HEK293 (cell line): ENCODE results near the gene DNAH1.

ENCODE experiments used
- CTCF ChIA-PET: fragments of 350-600 bp; formaldehyde crosslinking; extraction: SDS; loops from one replicate; lab custom pipeline; 2021; ENCODE audit warnings: antibody characterized with exemption; lab: Yijun Ruan, JAX
- POLR2A ChIA-PET: fragments of 300-600 bp; formaldehyde crosslinking; extraction: SDS; loops from one replicate; lab custom pipeline; 2020; ENCODE audit warnings: antibody characterized with exemption, inconsistent platforms; lab: Yijun Ruan, JAX
- H3K27ac ChIP-seq: fragments of 200-500 bp; sonication (Bioruptor generic); 2 replicates; pipeline ENCODE4 v1.5.1; 2014; ENCODE audit warnings: low read depth, low read length, control low read depth, inconsistent platforms; ENCODE audit errors: extremely low read depth
- H3K36me3 ChIP-seq, 2 experiments: fragments of 200-500 bp in 1 of 2; sonication (Bioruptor generic) in 1 of 2; 1 replicate in 1 of 2; 2 replicates in 1 of 2; pipeline ENCODE4 v1.5.1; 2014 to 2017; ENCODE audit warnings: inconsistent platforms in 2 of 2, low read length in 2 of 2; ENCODE audit not compliant: control insufficient read depth in 2 of 2, insufficient read depth in 1 of 2
- H3K4me1 ChIP-seq: fragments of 200-500 bp; sonication (Bioruptor generic); 2 replicates; pipeline ENCODE4 v1.5.1; 2014; ENCODE audit warnings: mild to moderate bottlenecking, low read length, inconsistent platforms; ENCODE audit not compliant: control insufficient read depth, insufficient read depth
- H3K4me3 ChIP-seq: 2 replicates; pipeline ENCODE4 v1.5.1; 2011; ENCODE audit warnings: low read depth, mild to moderate bottlenecking, control low read depth, low read length, moderate library complexity
- H3K9me3 ChIP-seq: fragments of 200-500 bp; sonication (Bioruptor generic); 2 replicates; pipeline ENCODE4 v1.5.1; 2014; ENCODE audit warnings: low read depth, low read length, inconsistent platforms; ENCODE audit not compliant: control insufficient read depth, insufficient read depth
- AEBP2 ChIP-seq: fragments of 450-650 bp; formaldehyde crosslinking; IDR thresholded peaks from 2 replicates; pipeline ENCODE4 v1.5.1; 2016; ENCODE audit warnings: missing biosample characterization, missing genetic modification characterization, borderline replicate concordance
- EGR2 ChIP-seq: fragments of 450-650 bp; formaldehyde crosslinking; IDR thresholded peaks from 2 replicates; pipeline ENCODE4 v1.5.1; 2016; ENCODE audit warnings: low read depth, missing biosample characterization, missing genetic modification characterization
- OVOL3 ChIP-seq: fragments of 450-650 bp; formaldehyde crosslinking; IDR thresholded peaks from 2 replicates; pipeline ENCODE4 v1.5.1; 2016; ENCODE audit warnings: missing biosample characterization, missing genetic modification characterization
- PRDM2 ChIP-seq: fragments of 450-650 bp; formaldehyde crosslinking; IDR thresholded peaks from 2 replicates; pipeline ENCODE4 v1.5.1; 2016; ENCODE audit warnings: missing biosample characterization, missing genetic modification characterization, borderline replicate concordance
- REPIN1 ChIP-seq: fragments of 450-650 bp; formaldehyde crosslinking; IDR thresholded peaks from 2 replicates; pipeline ENCODE4 v1.5.1; 2017; ENCODE audit warnings: missing biosample characterization, missing genetic modification characterization, low read depth
- ZBTB8A ChIP-seq: fragments of 450-650 bp; formaldehyde crosslinking; IDR thresholded peaks from 2 replicates; pipeline ENCODE4 v1.5.1; 2016; ENCODE audit warnings: missing biosample characterization, missing genetic modification characterization
- ZFHX2 ChIP-seq: fragments of 450-650 bp; formaldehyde crosslinking; conservative IDR thresholded peaks from 2 replicates; pipeline ENCODE4 v1.5.1; 2016; ENCODE audit warnings: missing biosample characterization, missing genetic modification characterization
- ZFP69B ChIP-seq: fragments of 450-650 bp; formaldehyde crosslinking; IDR thresholded peaks from 2 replicates; pipeline ENCODE4 v1.5.1; 2016; ENCODE audit warnings: missing biosample characterization, missing genetic modification characterization
- ZNF148 ChIP-seq: fragments of 450-650 bp; formaldehyde crosslinking; IDR thresholded peaks from 2 replicates; pipeline ENCODE4 v1.5.0; 2017; ENCODE audit warnings: missing biosample characterization, missing genetic modification characterization, borderline replicate concordance
- ZNF211 ChIP-seq: fragments of 450-650 bp; formaldehyde crosslinking; IDR thresholded peaks from 2 replicates; pipeline ENCODE4 v1.5.1; 2016; ENCODE audit warnings: low read depth, missing biosample characterization, missing genetic modification characterization
- ZNF510 ChIP-seq: fragments of 450-650 bp; formaldehyde crosslinking; IDR thresholded peaks from 2 replicates; pipeline ENCODE4 v1.5.1; 2018; ENCODE audit warnings: mild to moderate bottlenecking, missing genetic modification characterization, missing biosample characterization; ENCODE audit not compliant: insufficient replicate concordance
- ZNF626 ChIP-seq: fragments of 450-650 bp; sonication (Bioruptor Pico); formaldehyde crosslinking; IDR thresholded peaks from 2 replicates; pipeline ENCODE4 v1.5.1; 2018; ENCODE audit warnings: missing biosample characterization, missing genetic modification characterization, inconsistent platforms
- ZNF654 ChIP-seq: fragments of 450-650 bp; formaldehyde crosslinking; IDR thresholded peaks from 2 replicates; pipeline ENCODE4 v1.5.1; 2016; ENCODE audit warnings: low read depth, missing biosample characterization, missing genetic modification characterization
- ZNF843 ChIP-seq: fragments of 450-650 bp; formaldehyde crosslinking; IDR thresholded peaks from 2 replicates; pipeline ENCODE4 v1.5.1; 2016; ENCODE audit warnings: missing biosample characterization, missing genetic modification characterization
- ZSCAN16 ChIP-seq: fragments of 450-650 bp; formaldehyde crosslinking; IDR thresholded peaks from 2 replicates; pipeline ENCODE4 v1.5.1; 2016; ENCODE audit warnings: missing biosample characterization, missing genetic modification characterization
- ZSCAN23 ChIP-seq: fragments of 450-650 bp; formaldehyde crosslinking; IDR thresholded peaks from 2 replicates; pipeline ENCODE4 v1.5.1; 2016; ENCODE audit warnings: missing biosample characterization, missing genetic modification characterization
- TF ChIP-seq, protein P1 (sequence below): sonication (generic); formaldehyde crosslinking; IDR thresholded peaks from 2 replicates; pipeline ENCODE4 v1.8.1; 2022; ENCODE audit warnings: mild to moderate bottlenecking, moderate library complexity, missing genetic modification reagents

DNAH1 gene

GRCh38 chr3:52358362-52358940 lies 42.3 kb downstream of the DNAH1 start:
- ChIA-PET CTCF (no interaction called here), POLR2A (no interaction called here)
- Histone ChIP-seq H3K4me1 (no peaks in the 10 kb centered on the region), H3K36me3 (peaks cover 0 to 3% of the 10 kb centered on the region in 2 experiments; a peak in 1 of 3 replicates), H3K9me3 (no peaks in the 10 kb centered on the region), H3K4me3 (no peak overlapping the region), H3K27ac (no peak overlapping the region)
- TF ChIP-seq ZNF211 (tag by site-specific recombination) (no peak), OVOL3 (tag by site-specific recombination) (no peak), ZNF510 (no peak), ZNF626 (tag by site-specific recombination) (no peak), ZNF654 (tag by site-specific recombination) (no peak), ZBTB8A (no peak), ZFP69B (tag by site-specific recombination) (no peak), ZSCAN23 (no peak), ZNF843 (no peak), EGR2 (tag by site-specific recombination) (no peak), ZNF148 (tag by site-specific recombination) (no peak), ZSCAN16 (no peak), ZFHX2 (no peak), REPIN1 (no peak), AEBP2 (tag by site-specific recombination) (no peak), PRDM2 (tag by site-specific recombination) (no peak)
- TF ChIP-seq, protein P1, sequence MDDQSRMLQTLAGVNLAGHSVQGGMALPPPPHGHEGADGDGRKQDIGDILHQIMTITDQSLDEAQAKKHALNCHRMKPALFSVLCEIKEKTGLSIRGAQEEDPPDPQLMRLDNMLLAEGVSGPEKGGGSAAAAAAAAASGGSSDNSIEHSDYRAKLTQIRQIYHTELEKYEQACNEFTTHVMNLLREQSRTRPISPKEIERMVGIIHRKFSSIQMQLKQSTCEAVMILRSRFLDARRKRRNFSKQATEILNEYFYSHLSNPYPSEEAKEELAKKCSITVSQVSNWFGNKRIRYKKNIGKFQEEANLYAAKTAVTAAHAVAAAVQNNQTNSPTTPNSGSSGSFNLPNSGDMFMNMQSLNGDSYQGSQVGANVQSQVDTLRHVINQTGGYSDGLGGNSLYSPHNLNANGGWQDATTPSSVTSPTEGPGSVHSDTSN, result no peak
